Kidney (tissue), 14 donors: ENCODE measurements around the gene PDLIM5. TPM values are rescaled to one million over a fixed set of nuclear protein-coding genes. Genes with fewer than 3 reads are reported as not detected.
A peak's percentile ranks its signal among the peaks of the same experiment; 100 is the strongest.

ENCODE experiments used
- DNase-seq, 5 donors: peaks; one replicate each; pipeline ENCODE4 v3.0.0-alpha.2; 2013 to 2020
- FAIRE-seq: peaks from 2 replicates; lab custom pipeline; 2012; peaks lifted over from hg19 to GRCh38; lab: Jason Lieb, UNC
- H3K27ac ChIP-seq, 2 donors: one replicate each; pipeline ENCODE4 v1.7.0; 2013; ENCODE audit warnings: low read depth in 2 of 2, low read length in 2 of 2, inconsistent platforms in 1 of 2
- H3K27me3 ChIP-seq: one replicate; pipeline ENCODE4 v1.7.1; 2013; ENCODE audit warnings: low read length, inconsistent platforms; ENCODE audit not compliant: control insufficient read depth, insufficient read depth
- H3K36me3 ChIP-seq, 3 donors: one replicate each; pipeline versions ENCODE4 v1.7.0 to v1.7.1; 2013; ENCODE audit warnings: low read length in 3 of 3, control low read depth in 1 of 3, inconsistent platforms in 1 of 3; ENCODE audit not compliant: insufficient read depth in 3 of 3, control insufficient read depth in 2 of 3
- H3K4me1 ChIP-seq, 3 donors: one replicate each; pipeline versions ENCODE4 v1.7.0 to v1.7.1; 2013; ENCODE audit warnings: low read length in 3 of 3, inconsistent platforms in 1 of 3, low read depth in 1 of 3; ENCODE audit not compliant: control insufficient read depth in 2 of 3, insufficient read depth in 2 of 3
- H3K4me3 ChIP-seq, 3 donors: one replicate each; pipeline versions ENCODE4 v1.7.0 to v1.8.1; 2013; ENCODE audit warnings: low read length in 3 of 3, control low read depth in 1 of 3, inconsistent platforms in 1 of 3
- H3K9ac ChIP-seq, 3 donors: one replicate each; pipeline versions ENCODE4 v1.7.0 to v1.7.1; 2013; ENCODE audit warnings: low read length in 3 of 3, control low read depth in 1 of 3, inconsistent platforms in 1 of 3
- H3K9me3 ChIP-seq, 3 donors: one replicate each; pipeline versions ENCODE4 v1.7.0 to v1.7.1; 2013; ENCODE audit warnings: low read length in 3 of 3, control low read depth in 1 of 3, inconsistent platforms in 1 of 3; ENCODE audit not compliant: control insufficient read depth in 2 of 3, insufficient read depth in 1 of 3
- CTCF ChIP-seq: IDR thresholded peaks from 3 replicates; pipeline ENCODE4 v1.5.1; 2012; ENCODE audit warnings: mild to moderate bottlenecking, moderate library complexity, borderline replicate concordance; ENCODE audit not compliant: insufficient read depth; ENCODE audit errors: extremely low read depth
- intact Hi-C: fragments of 100-400 bp; cut with DNase I; formaldehyde crosslinking; loops from one replicate; pipeline ENCODE4 v1.11.1; 2022
- polyA plus RNA-seq: library from polyadenylated mRNA; stranded (reverse); fragments of 350-450 nt; fragmentation: Illumina TruSeq; extraction: RNeasy Lipid Tissue Mini Kit (QIAGEN cat#74804); gene quantifications from one replicate; pipeline ENCODE4 v1.2.3, GENCODE V29; 2014; ENCODE audit warnings: low read depth, low replicate concordance; ENCODE audit not compliant: insufficient read depth
- total RNA-seq: library from RNA; stranded (reverse); fragmentation: NEBNext Ultra II Directional; extraction: Animal tissue kit (Norgen Biotek cat#: 25700); gene quantifications from one replicate; pipeline ENCODE4 v1.2.1, GENCODE V29; 2021
- donor health status: control.
- donor health status: control.
- donor health status: control.
- donor health status: control.
- donor health status: control.
- donor health status: DM: yes; HTN: yes; CAD: no.
- donor health status: Normal renal cell carcinoma (clear cell type).

PDLIM5 gene
- total and polyA plus RNA-seq, 2 donors from 2014 or later = 24.3 to 167 TPM

GRCh38 chr4:94570558-94570957 lies 118.8 kb downstream of the PDLIM5 start:
- peak in 3 of 5 donors; percentile 15 to 70 (median 66) for DNase-seq
- H3K27me3 ChIP-seq = no peaks in the 10 kb centered on the region

GRCh38 chr4:94571298-94571697 lies 119.6 kb downstream of the PDLIM5 start:
- H3K27ac ChIP-seq = no peak overlapping the region
- TF ChIP-seq CTCF = no peak
- H3K27me3 ChIP-seq = no peaks in the 10 kb centered on the region
- intact Hi-C loops = no loop called here
- H3K4me1 ChIP-seq = no peaks in the 10 kb centered on the region
- no peak for DNase-seq
- FAIRE-seq = no peak
- no peaks in the 10 kb centered on the region for H3K9me3 ChIP-seq
- no peak overlapping the region for H3K4me3 ChIP-seq
- peaks cover 0 to 7% (median 2%) of the 10 kb centered on the region in 3 donors for H3K36me3 ChIP-seq
- H3K9ac ChIP-seq = no peak overlapping the region

More at GRCh38 chr4:94570558-94570957, 118.8 kb downstream of the PDLIM5 start:
- intact Hi-C loops = no loop called here
- no peak for TF ChIP-seq CTCF
- Histone ChIP-seq H3K4me1 (no peaks in the 10 kb centered on the region), H3K9me3 (no peaks in the 10 kb centered on the region), H3K4me3 (no peak overlapping the region), H3K9ac (no peak overlapping the region), H3K36me3 (peaks cover 0 to 2% (median under 1%) of the 10 kb centered on the region in 3 donors), H3K27ac (no peak overlapping the region)
- FAIRE-seq = no peak

GRCh38 chr4:94571715-94572114 lies 120.0 kb downstream of the PDLIM5 start:
- Histone ChIP-seq H3K4me1 (no peaks in the 10 kb centered on the region), H3K27me3 (no peaks in the 10 kb centered on the region), H3K27ac (no peak overlapping the region), H3K36me3 (peaks cover 0 to 7% (median 2%) of the 10 kb centered on the region in 3 donors), H3K9ac (no peak overlapping the region), H3K4me3 (no peak overlapping the region), H3K9me3 (no peaks in the 10 kb centered on the region)
- FAIRE-seq (no peak), DNase-seq (no peak)
- no peak for TF ChIP-seq CTCF
- intact Hi-C loops = no loop called here

- no peak overlapping the region for H3K9ac ChIP-seq
- FAIRE-seq (no peak), DNase-seq (no peak)
- H3K4me3 ChIP-seq = no peak overlapping the region
- H3K27me3 ChIP-seq = no peaks in the 10 kb centered on the region
- no peaks in the 10 kb centered on the region for H3K4me1 ChIP-seq
- H3K27ac ChIP-seq = no peak overlapping the region
- no peak for TF ChIP-seq CTCF
- intact Hi-C loops = no loop called here
- no peaks in the 10 kb centered on the region for H3K9me3 ChIP-seq
- peaks cover 0 to 7% (median 2%) of the 10 kb centered on the region in 3 donors for H3K36me3 ChIP-seq
Observed at GRCh38 chr4:94574050-94574449, 122.3 kb downstream of the PDLIM5 start.
